Aortic smooth muscle cell (primary cell): ENCODE results near the gene BCKDHB. TPM values are rescaled to one million over a fixed set of nuclear protein-coding genes. Genes with fewer than 3 reads are reported as not detected.

Source experiments
- total RNA-seq: library from RNA; depleted of rRNA; stranded (reverse); fragments of >200 nt; gene quantifications from 2 replicates; pipeline ENCODE4 v1.2.3, GENCODE V29; 2014

Gene BCKDHB
- 9.0 and 9.3 TPM in 2 replicates for total RNA-seq

GRCh38 chr6:80106418-80107235 lies at the start of gene BCKDHB:
Gene BCKDHB, plus strand, starts transcription at chr6:80106671. Its CDS starts 23 bp downstream, at chr6:80106694.

Other genes with a start within 250 kb of the BCKDHB start
- gene ELOVL4, start 159.1 kb upstream of the BCKDHB start, total RNA-seq, result 2.8 and 3.3 TPM in 2 replicates
- gene TTK, start 102.0 kb upstream of the BCKDHB start, total RNA-seq, result 11.7 and 16.9 TPM in 2 replicates